Endothelial cell of umbilical vein (primary cell): ENCODE results near the gene GLRB. TPM values are rescaled to one million over a fixed set of nuclear protein-coding genes. Genes with fewer than 3 reads are reported as not detected.

Experiments
- BruUV-seq: library from RNA; stranded (reverse); fragments of 400-500 nt; replicated peaks from 2 replicates; lab custom pipeline; 2021; lab: Mats Ljungman, UMichigan
- CTCF ChIA-PET: fragments of 300-600, 350-600 bp; sonication (Branson Sonifier 250); formaldehyde crosslinking; loops from one replicate; lab custom pipeline; 2021; ENCODE audit warnings: antibody characterized with exemption, inconsistent platforms; lab: Charles Lee
- POLR2A ChIA-PET: fragments of 300-600, 350-600 bp; sonication (Branson Sonifier 250); formaldehyde crosslinking; loops from one replicate; lab custom pipeline; 2021; ENCODE audit warnings: antibody characterized with exemption, inconsistent platforms; lab: Charles Lee
- DNase-seq: peaks from one replicate; pipeline ENCODE4 v3.0.0-alpha.2; 2011; ENCODE audit warnings: low read depth, low spot score
- FAIRE-seq: peaks from 2 replicates; lab custom pipeline; 2011; peaks lifted over from hg19 to GRCh38; lab: Jason Lieb, UNC
- H2AFZ ChIP-seq: 2 replicates; pipeline ENCODE4 v1.6.0; 2012; ENCODE audit warnings: low read depth, low read length, control low read depth, inconsistent platforms
- H3K27ac ChIP-seq: 2 replicates; pipeline ENCODE4 v1.5.1; 2011; ENCODE audit warnings: low read depth, mild to moderate bottlenecking, control low read depth, low read length, moderate library complexity; ENCODE audit not compliant: insufficient read depth
- H3K27me3 ChIP-seq, 2 experiments: 2 replicates each; pipeline versions ENCODE4 v1.6.0 to v1.6.1; 2011; ENCODE audit warnings: low read length in 2 of 2, mixed read lengths in 1 of 2; ENCODE audit not compliant: control insufficient read depth in 2 of 2, insufficient read depth in 2 of 2
- H3K36me3 ChIP-seq, 2 experiments: 2 replicates in 1 of 2; 3 replicates in 1 of 2; pipeline ENCODE4 v1.5.1; 2011; ENCODE audit warnings: low read length in 2 of 2, mild to moderate bottlenecking in 1 of 2, moderate library complexity in 1 of 2; ENCODE audit not compliant: control insufficient read depth in 2 of 2, insufficient read depth in 2 of 2; ENCODE audit errors: extremely low read depth in 1 of 2
- H3K4me1 ChIP-seq: 3 replicates; pipeline ENCODE4 v1.5.1; 2011; ENCODE audit warnings: mild to moderate bottlenecking, low read length; ENCODE audit not compliant: control insufficient read depth, insufficient read depth; ENCODE audit errors: extremely low read depth
- H3K4me2 ChIP-seq: 2 replicates; pipeline ENCODE4 v1.6.1; 2011; ENCODE audit warnings: low read length, control low read depth, mixed read lengths; ENCODE audit not compliant: insufficient read depth
- H3K4me3 ChIP-seq, 3 experiments: fragments of 200-600 bp in 1 of 3; sonication (generic), shearing (Covaris generic) in 1 of 3; replicated peaks in 1 of 3; 2 replicates each; pipeline ENCODE4 v1.5.1; 2011 to 2016; ENCODE audit warnings: control low read depth in 3 of 3, low read length in 3 of 3, mild to moderate bottlenecking in 2 of 3, inconsistent platforms in 1 of 3, low read depth in 1 of 3, moderate library complexity in 1 of 3; ENCODE audit not compliant: insufficient read depth in 1 of 3
- H3K79me2 ChIP-seq: 2 replicates; pipeline ENCODE4 v1.6.0; 2012; ENCODE audit warnings: low read length, inconsistent platforms; ENCODE audit not compliant: control insufficient read depth, insufficient read depth
- H3K9ac ChIP-seq: replicated peaks from 2 replicates; pipeline ENCODE3; 2011; ENCODE audit warnings: low read length, control low read depth; ENCODE audit not compliant: insufficient read depth; ENCODE audit errors: extremely low read depth
- H3K9me1 ChIP-seq: replicated peaks from 3 replicates; pipeline ENCODE4 v1.6.0; 2011; ENCODE audit warnings: mild to moderate bottlenecking, low read length; ENCODE audit not compliant: control insufficient read depth, insufficient read depth; ENCODE audit errors: extremely low read depth
- H3K9me3 ChIP-seq: replicated peaks from 2 replicates; pipeline ENCODE4 v1.5.1; 2012; ENCODE audit warnings: low read length, inconsistent platforms; ENCODE audit not compliant: control insufficient read depth, insufficient read depth
- H4K20me1 ChIP-seq: replicated peaks from 2 replicates; pipeline ENCODE3; 2011; ENCODE audit warnings: mild to moderate bottlenecking, low read length; ENCODE audit not compliant: control insufficient read depth, insufficient read depth; ENCODE audit errors: extremely low read depth
- CTCF ChIP-seq, 2 donors: IDR thresholded peaks; 1 replicate in 1 of 2; 2 replicates in 1 of 2; pipeline ENCODE4 v1.5.1; 2011; ENCODE audit warnings: low read length in 2 of 2, mild to moderate bottlenecking in 2 of 2, moderate library complexity in 2 of 2, control low read depth in 1 of 2, inconsistent platforms in 1 of 2, low read depth in 1 of 2; ENCODE audit not compliant: insufficient read depth in 1 of 2; ENCODE audit errors: extremely low read depth in 1 of 2
- EZH2 ChIP-seq: IDR thresholded peaks from 2 replicates; pipeline ENCODE4 v1.6.1; 2012; ENCODE audit warnings: borderline replicate concordance, low read depth, mild to moderate bottlenecking, moderate library complexity, low read length, inconsistent platforms; ENCODE audit not compliant: severe bottlenecking
- FOS ChIP-seq: IDR thresholded peaks from 2 replicates; pipeline ENCODE4 v1.6.1; 2011; ENCODE audit warnings: mild to moderate bottlenecking, low read length, moderate library complexity, borderline replicate concordance; ENCODE audit not compliant: insufficient read depth
- GATA2 ChIP-seq: IDR thresholded peaks from 2 replicates; pipeline ENCODE4 v1.7.0; 2011; ENCODE audit warnings: low read depth, mild to moderate bottlenecking, moderate library complexity, mixed read lengths, low read length; ENCODE audit not compliant: insufficient read length, insufficient read depth
- JUN ChIP-seq: IDR thresholded peaks from 2 replicates; pipeline ENCODE4 v1.6.1; 2011; ENCODE audit warnings: borderline replicate concordance, low read depth; ENCODE audit not compliant: insufficient read length, insufficient read depth
- MAX ChIP-seq: IDR thresholded peaks from 2 replicates; pipeline ENCODE4 v1.6.1; 2011; ENCODE audit not compliant: insufficient read depth, insufficient read length
- MYC ChIP-seq: IDR thresholded peaks from one replicate; pipeline ENCODE4 v1.6.1; 2011; ENCODE audit warnings: mild to moderate bottlenecking, low read depth, low read length
- POLR2A ChIP-seq: IDR thresholded peaks from 2 replicates; pipeline ENCODE4 v1.6.1; 2012; ENCODE audit warnings: low read depth, mild to moderate bottlenecking, control low read depth, low read length
- POLR2AphosphoS5 ChIP-seq: IDR thresholded peaks from 2 replicates; pipeline ENCODE4 v1.6.1; 2012; ENCODE audit warnings: low read depth, mild to moderate bottlenecking, control low read depth, low read length, moderate library complexity; ENCODE audit not compliant: insufficient read depth
- dilution Hi-C: fragments of 300-500 bp; cut with MboI; formaldehyde crosslinking; loops from one replicate; pipeline ENCODE4 v1.15.0; 2019; ENCODE audit warnings: low sequenced_read_pairs; ENCODE audit not compliant: extremely low pct_ligation_motif_present
- intact Hi-C: fragments of 100-400 bp; cut with micrococcal nuclease; formaldehyde crosslinking; loops from one replicate; pipeline ENCODE4 v1.10.0; 2022
- polyA plus RNA-seq, 4 experiments: library from polyadenylated mRNA; depleted of rRNA in 3 of 4; stranded (reverse) in 3 of 4; unstranded in 1 of 4; fragments of >200 nt; gene quantifications; 2 replicates each; pipeline versions ENCODE4 v1.2.1 to v1.2.3, GENCODE V29; 2011 to 2012; ENCODE audit warnings: missing spikeins in 1 of 4
- total RNA-seq: library from RNA; stranded (reverse); gene quantifications from 2 replicates; pipeline ENCODE4 v1.2.3, GENCODE V29; 2021

Gene GLRB
- total and polyA plus RNA-seq, 2 donors (not counting 3 experiments of a cell fraction or from before 2014, with no cell fraction given), result 3.8 to 5.7 TPM

DNA sequence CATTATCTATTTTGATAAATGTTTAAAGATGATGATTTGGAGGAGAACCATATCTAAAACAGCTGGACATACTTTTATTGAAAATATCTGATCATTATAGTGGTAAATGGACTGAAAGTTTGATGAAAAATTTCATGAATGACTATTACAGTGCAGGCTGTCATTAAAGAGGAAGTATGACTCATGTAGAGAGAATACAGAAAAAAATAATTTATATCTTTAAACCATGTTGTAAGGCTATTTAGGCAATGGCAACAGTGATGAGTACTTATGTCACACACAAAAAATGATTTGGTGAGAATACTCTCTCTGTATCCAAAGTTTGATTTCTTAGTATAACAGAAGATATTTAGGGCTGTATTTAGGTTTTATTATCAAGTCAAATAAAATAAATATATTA lies 3.9 kb upstream of the GLRB start:
- POLR2A ChIA-PET, result no interaction called here
- FAIRE-seq (no peak), DNase-seq (peak; percentile 45)
- H3K79me2 ChIP-seq, result no peaks in the 10 kb centered on the region
- H3K36me3 ChIP-seq, result no peaks in the 10 kb centered on the region
- TF ChIP-seq JUN (peak; percentile 83), FOS (peak; percentile 89), MYC (no peak)
- intact Hi-C loops, result no loop called here
- H3K4me1 ChIP-seq, result peaks cover 5% of the 10 kb centered on the region
- CTCF ChIA-PET, result no interaction called here
- no peak overlapping the region for H3K27ac ChIP-seq
- no peaks in the 10 kb centered on the region for H3K9me3 ChIP-seq
- no peak overlapping the region for H3K9ac ChIP-seq
- BruUV-seq, result no TSS peak
- dilution Hi-C loops, result no loop called here
- H3K27me3 ChIP-seq, result no peaks in the 10 kb centered on the region
- H2AFZ ChIP-seq, result no peak overlapping the region
- no peaks in the 10 kb centered on the region for H3K9me1 ChIP-seq
- no peak overlapping the region for H3K4me2 ChIP-seq
- H4K20me1 ChIP-seq, result no peaks in the 10 kb centered on the region
- H3K4me3 ChIP-seq, result no peak overlapping the region

GRCh38 chr4:157075401-157075800 lies 549 bp upstream of the GLRB start:
- TF ChIP-seq CTCF (IDR thresholded peaks at IDR 0.05; ENCODE audit: extremely low read depth in 1 of 2, insufficient read depth in 1 of 2, low read depth in 1 of 2, low read length in 2 of 2) (no peak), JUN (no peak), GATA2 (no peak), FOS (no peak), POLR2A (no peak), MYC (no peak), POLR2AphosphoS5 (no peak), EZH2 (no peak), MAX (no peak)
- no peaks in the 10 kb centered on the region for H3K9me3 ChIP-seq
- H3K27ac ChIP-seq, result no peak overlapping the region
- peaks cover 5% of the 10 kb centered on the region for H3K4me1 ChIP-seq
- intact Hi-C loops, result no loop called here
- peak overlapping the region; percentile 98 for H2AFZ ChIP-seq
- CTCF ChIA-PET, result interaction anchor here (1.0 to 2.7 kb wide), 5 partner anchors 17 to 599 kb away, joined by 3 to 9 read pairs (median 3); no protein-coding TSS in a partner anchor
- peak overlapping the region in 1 of 3 experiments; percentile 59 for H3K4me3 ChIP-seq
- no TSS peak for BruUV-seq
- POLR2A ChIA-PET, result no interaction called here
- dilution Hi-C loops, result no loop called here
- H3K27me3 ChIP-seq, result no peaks in the 10 kb centered on the region
- H3K36me3 ChIP-seq, result no peaks in the 10 kb centered on the region
- H3K9me1 ChIP-seq, result no peaks in the 10 kb centered on the region
- DNase-seq (no peak), FAIRE-seq (no peak)
- no peaks in the 10 kb centered on the region for H3K79me2 ChIP-seq
- H4K20me1 ChIP-seq, result no peaks in the 10 kb centered on the region
- no peak overlapping the region for H3K9ac ChIP-seq
- peak overlapping the region; percentile 79 for H3K4me2 ChIP-seq
